GM18907 (cell line): ENCODE measurements around the gene SWI5.
A peak's percentile ranks its signal among the peaks of the same experiment; 100 is the strongest.
"Not testable (repeated sequence)": the region's sequence is repeated elsewhere in the genome, so short reads cannot be mapped to it uniquely, and the experiment has no call there.

Experiments
- ATAC-seq: cut with Tn5 transposase; IDR thresholded peaks from one replicate; pipeline ENCODE4 v1.9.1; 2021; ENCODE audit warnings: mild to moderate bottlenecking, moderate library complexity; ENCODE audit not compliant: unreplicated experiment

SWI5 gene

DNA sequence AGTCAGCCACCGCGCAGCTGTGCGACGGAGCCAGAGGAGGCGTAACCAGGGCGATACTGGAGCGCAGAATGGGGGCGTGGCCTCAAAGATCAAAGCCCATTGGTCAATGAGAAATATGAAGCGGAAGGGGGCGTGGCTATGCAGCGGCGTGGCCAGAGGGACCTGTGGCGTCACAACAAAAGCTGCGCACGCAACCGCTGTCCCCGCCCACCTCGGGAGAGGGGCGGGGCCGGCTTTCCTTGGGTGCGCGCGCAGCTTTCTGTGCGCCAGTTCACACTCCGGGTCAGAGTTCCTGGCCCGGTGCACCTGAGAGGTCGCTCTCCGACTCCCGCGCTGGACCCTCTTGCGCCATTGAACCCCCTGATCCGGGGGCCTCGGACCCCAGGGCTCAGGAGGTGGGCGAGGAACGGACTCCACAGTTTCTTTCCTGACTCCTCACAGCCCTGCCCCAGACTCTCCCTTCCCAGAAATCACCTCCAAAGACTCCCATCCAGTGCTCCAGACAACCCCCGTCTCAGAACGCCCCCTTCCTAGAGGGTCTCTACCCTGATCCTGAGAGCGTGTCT, at the start of gene SWI5:
TSS of gene SWI5 (plus strand) at position 269 of the 566 bp plus-strand sequence.
- ATAC-seq = peak; percentile 96

DNA sequence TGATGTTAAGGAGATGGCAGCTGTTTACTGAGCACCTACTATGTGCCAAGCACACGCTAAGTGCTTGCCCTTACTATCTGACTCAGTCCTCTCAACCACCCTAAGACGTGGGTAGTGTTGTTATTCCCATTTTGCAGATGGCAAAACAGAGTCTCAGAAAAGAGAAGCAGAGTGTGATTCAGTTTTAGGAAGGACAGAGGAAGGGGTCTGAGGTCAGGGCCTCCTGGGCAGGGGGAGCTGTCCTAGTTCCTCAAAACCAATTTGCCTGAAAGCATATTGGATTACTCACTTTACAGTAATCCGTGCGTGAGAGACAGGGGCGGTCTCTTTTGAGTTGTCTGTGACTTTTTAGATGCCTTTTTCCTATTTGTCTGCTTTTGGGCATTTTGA, 49.7 kb upstream of the SWI5 start:
- no peak for ATAC-seq

DNA sequence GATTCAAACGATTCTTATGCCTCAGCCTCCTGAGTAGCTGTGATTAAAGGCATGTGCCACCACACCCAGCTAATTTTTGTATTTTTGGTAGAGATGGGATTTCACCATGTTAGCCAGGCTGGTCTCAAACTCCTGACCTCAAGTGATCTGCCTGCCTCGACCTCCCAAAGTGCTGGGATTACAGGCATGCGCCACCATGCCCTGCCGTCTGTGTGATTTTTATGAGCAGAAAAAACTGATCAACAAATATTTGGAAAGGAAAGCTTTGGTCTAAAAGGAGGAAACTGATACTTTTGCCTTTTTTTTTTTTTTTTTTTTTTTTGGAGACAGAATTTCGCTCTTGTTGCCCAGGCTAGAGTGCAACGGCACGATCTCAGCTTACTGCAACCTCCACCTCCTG, 45.2 kb upstream of the SWI5 start:
- ATAC-seq = not testable (repeated sequence)

DNA sequence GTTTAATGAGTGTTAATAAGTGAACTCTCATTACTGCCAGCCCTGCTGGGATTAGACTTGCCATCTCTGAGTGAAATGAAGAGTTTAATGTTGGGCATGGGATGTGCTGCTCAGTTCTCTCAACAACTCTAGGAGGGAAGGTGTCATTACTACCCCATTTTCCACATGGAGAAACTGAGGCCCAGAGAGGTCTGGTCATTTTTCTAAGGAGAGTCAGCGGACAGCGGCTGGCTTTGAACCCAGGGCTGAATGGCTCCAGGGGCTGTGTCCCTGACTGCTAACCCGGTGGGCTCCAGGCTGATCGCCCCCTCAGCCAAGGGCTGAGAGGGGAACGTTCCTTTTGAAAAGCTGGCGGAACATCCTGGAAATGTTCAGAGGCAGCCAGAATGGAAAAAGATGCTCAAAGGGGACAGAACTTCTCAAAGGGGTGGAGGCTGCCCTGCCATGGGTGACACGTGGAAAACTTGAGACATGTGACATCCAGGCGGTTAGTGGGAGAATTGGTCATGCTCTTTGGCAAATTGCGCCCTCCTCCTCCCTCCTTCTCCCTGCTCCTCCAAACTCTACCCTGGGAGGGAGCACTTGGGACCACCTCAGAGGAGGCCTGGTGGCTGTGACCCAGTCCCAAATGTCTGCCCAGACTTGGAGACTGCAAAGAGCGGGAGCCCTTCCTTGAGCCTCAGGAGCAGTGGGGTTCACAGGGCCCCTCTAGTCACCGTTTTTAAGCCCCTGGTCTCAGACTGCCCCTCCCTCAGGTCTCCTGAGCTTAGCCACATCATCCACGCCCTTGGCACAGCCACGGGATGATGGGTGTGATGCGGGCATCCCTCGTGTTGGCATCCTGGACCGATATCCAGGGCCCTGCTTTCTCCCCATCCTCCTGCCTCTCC, 44.2 kb upstream of the SWI5 start:
- ATAC-seq = no peak

GRCh38 chr9:128232528-128233428, 43.3 kb upstream of the SWI5 start:
- ATAC-seq = no peak

DNA sequence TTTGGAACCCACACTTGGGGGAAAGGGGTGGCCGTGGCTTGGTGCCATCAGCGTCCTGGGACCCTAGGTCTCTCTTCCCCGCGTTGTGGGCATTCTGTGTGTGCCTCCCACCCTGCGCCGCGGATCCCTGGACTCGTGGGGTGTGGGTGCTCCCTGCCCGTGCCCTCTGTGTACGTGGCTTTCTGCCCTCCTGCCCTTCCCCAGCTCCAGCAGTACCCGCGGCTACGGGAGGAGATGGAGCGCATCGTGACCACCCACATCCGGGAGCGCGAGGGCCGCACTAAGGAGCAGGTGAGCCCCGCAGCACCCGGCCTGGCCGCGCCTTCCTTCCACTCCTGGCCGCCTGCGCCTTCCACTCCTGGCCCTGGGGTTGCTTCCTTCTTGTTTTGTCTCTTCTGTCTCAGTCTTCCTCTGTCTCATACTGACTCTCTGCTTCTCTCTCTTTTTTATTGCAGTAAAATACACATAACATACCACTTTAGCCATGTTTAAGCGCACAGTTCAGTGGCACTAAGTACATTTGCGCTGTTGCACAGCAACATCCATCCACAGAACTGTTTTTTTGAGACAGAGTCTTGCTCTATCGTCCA, 42.2 kb upstream of the SWI5 start:
- ATAC-seq = no peak

DNA sequence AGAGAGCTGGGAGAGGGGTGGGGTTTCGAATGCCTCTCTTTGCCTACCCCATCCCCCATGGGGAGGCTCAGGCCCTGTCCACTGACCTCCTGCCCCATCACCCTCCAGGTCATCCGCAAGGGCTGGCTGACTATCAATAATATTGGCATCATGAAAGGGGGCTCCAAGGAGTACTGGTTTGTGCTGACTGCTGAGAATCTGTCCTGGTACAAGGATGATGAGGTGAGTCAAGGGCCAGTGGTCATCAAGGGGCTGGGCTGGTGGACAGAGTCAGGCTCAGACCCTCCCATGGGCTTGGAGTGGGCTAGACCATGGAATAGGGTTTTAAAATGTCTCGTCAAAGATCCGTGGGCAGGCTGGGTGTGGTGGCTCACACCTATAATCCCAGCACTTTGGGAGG, 34.0 kb upstream of the SWI5 start:
- ATAC-seq = no peak

GRCh38 chr9:128242828-128243214, 33.3 kb upstream of the SWI5 start:
- no peak for ATAC-seq

DNA sequence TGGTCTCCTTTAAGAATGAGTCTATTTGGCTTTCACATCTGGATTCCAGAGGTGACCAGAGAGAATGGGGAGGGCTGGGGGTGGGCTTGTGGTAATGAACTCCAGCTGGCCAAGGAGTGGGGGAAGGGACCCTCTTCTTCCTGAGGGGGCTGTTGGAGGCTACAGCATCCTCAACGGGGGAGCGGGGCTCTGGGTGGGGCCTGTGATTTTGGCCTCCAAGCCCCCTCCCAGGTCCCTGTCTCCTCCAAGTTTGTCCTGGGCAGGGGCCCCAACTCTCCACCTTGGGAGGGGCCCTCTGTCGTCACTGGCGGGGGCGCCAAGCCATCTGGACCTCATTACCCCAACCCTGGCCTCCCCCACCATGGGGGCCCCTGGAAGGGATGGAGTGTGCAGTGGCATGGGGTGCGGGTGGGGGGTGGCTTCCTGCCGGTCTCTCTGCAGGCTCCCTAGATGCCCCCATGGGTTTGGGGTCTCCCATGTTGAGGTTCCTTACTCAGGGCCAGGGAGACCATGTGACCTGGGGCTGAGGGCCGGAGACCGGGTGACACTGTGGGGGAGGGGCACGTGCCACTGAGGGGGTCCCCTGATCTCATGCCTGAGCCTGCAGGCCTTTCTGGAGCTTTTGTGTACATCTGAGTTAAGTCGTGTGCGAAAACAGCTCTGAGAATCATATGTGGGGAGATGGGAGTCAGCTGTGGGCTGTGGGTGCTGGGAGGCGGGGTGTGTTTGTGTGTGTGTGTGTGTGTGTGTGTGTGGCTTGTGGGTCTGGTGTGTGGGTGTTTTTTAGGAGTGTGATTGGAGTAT, 32.7 kb upstream of the SWI5 start:
- ATAC-seq = no peak

- no peak for ATAC-seq
Measured at GRCh38 chr9:128244091-128244836, 31.8 kb upstream of the SWI5 start.

DNA sequence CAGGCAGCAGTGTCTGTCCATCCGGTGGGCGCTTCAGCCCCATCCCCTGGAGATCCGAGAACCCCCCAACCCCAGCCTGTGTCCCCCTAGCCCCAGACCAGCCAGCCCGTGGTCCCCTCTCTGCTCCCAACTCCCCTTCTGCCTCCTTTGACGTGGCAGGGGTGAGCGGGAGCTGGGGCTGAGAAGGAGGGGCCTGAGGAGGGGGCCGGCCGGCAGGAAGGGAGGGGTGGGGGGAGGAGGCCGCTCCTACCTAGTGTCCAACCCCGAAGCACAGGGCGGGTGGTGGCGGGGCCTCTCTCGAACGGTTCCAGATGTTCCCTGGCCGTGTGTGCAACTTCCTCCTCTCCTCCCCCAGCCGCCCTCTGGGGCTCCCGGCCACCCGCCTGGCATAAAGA, 31.2 kb upstream of the SWI5 start:
- no peak for ATAC-seq

- no peak for ATAC-seq
Measured at GRCh38 chr9:128245421-128246151, 30.5 kb upstream of the SWI5 start.

DNA sequence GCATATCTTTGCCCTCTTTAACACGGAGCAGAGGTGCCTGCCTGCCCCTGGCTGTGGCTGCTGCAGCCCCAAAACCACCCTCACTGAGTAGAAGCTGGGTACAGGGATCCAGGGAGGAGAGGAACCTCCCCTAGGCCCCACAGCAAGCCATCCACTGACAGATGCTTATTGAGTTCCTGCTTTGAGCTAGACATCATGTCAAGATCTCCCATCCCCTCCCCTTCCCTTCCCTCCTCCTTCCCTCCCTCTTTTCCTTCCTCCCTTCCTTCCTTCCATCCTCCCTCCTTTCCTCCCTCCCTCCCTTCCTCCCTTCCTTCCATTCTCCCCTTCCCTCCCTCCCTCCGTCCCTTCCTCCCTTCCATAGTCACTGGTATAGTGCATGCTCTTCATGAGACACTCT, 29.6 kb upstream of the SWI5 start:
- no peak for ATAC-seq

- ATAC-seq = no peak
Measured at GRCh38 chr9:128247226-128247803, 28.8 kb upstream of the SWI5 start.

GRCh38 chr9:128249558-128249907, 26.5 kb upstream of the SWI5 start:
- no peak for ATAC-seq

- ATAC-seq = peak; percentile 84
Measured at GRCh38 chr9:128249908-128250838, 25.9 kb upstream of the SWI5 start.

DNA sequence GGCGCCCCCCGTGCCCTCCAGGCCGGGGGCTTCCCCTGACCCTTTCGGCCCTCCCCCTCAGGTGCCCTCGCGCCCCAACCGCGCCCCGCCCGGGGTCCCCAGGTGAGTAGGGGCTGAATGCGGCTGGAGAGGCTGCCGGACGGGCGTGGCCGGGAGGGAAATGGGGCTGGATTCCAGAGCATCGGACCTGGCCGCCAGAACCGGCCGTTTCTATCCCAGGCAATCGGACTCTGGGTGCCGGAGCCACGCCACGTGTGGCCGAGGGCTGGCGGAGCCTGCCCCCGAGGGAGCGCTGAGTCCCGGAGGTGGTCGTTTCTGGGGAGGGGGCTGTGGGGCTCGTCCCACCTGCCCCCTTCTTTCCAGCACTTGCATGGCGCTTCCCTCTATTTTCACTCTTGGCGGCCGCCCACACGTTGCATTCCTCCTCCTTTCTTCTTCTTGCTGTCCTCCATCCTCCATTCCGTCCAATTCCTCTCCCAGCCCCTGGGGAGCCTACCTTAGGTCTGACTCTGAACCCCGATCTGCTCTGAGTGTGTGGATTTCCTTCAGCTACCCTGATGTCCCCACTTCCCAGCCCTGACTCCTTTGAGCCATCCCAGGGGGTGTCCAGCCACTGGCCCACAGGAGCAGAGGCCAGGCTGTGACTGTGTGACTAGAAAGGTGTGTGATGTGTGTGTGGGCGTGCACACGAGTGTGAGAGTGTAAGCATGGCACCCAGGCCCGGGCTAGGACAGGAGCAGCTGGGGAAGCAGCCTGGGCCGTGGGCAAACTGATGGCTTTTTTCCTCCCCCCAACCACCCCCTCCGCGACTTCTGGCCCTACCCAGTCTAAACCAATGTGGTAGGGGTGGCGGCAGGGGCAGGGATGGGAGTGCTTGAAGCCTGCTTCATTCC, 25.0 kb upstream of the SWI5 start:
- ATAC-seq = peak; percentile 30
